Karpas-422 (cell line): ENCODE data around the gene PTPRC. TPM values are rescaled to one million over a fixed set of nuclear protein-coding genes. Genes with fewer than 3 reads are reported as not detected.

Experiments
- DNase-seq: peaks from one replicate; pipeline ENCODE4 v3.0.0-alpha.2; 2015
- H2AFZ ChIP-seq: fragments of 200-600 bp; sonication (generic); 2 replicates; pipeline ENCODE4 v1.6.1; 2014; ENCODE audit warnings: antibody characterized with exemption, low read length, mixed read lengths
- H3K27ac ChIP-seq: fragments of 200-600 bp; sonication (generic); 2 replicates; pipeline ENCODE4 v1.5.1; 2014; ENCODE audit warnings: mild to moderate bottlenecking, low read length, moderate library complexity
- H3K27me3 ChIP-seq: fragments of 200-600 bp; sonication (generic); 2 replicates; pipeline ENCODE4 v1.6.1; 2014; ENCODE audit warnings: low read length, mixed read lengths
- H3K36me3 ChIP-seq: fragments of 200-600 bp; sonication (generic); 2 replicates; pipeline ENCODE4 v1.6.1; 2014; ENCODE audit warnings: low read length, mixed read lengths; ENCODE audit not compliant: insufficient read depth
- H3K4me1 ChIP-seq: fragments of 200-600 bp; sonication (generic); 2 replicates; pipeline ENCODE4 v1.6.1; 2014; ENCODE audit warnings: mild to moderate bottlenecking, low read length, mixed read lengths
- H3K4me2 ChIP-seq: fragments of 200-600 bp; sonication (generic); 2 replicates; pipeline ENCODE4 v1.6.1; 2014; ENCODE audit warnings: low read length, low read depth, mild to moderate bottlenecking; ENCODE audit not compliant: poor library complexity, severe bottlenecking
- H3K4me3 ChIP-seq: fragments of 200-600 bp; sonication (generic); 2 replicates; pipeline ENCODE4 v1.5.1; 2014; ENCODE audit warnings: mild to moderate bottlenecking, antibody characterized with exemption, low read length, mixed read lengths
- H3K79me2 ChIP-seq: fragments of 200-600 bp; sonication (generic); 2 replicates; pipeline ENCODE4 v1.6.1; 2014; ENCODE audit warnings: mild to moderate bottlenecking, low read length, mixed read lengths
- H3K9ac ChIP-seq: fragments of 200-600 bp; sonication (generic); 2 replicates; pipeline ENCODE4 v1.6.0; 2014; ENCODE audit warnings: low read length
- H3K9me2 ChIP-seq: fragments of 200-600 bp; sonication (generic), shearing (Covaris generic); replicated peaks from 2 replicates; pipeline ENCODE4 v1.6.0; 2014; ENCODE audit warnings: mild to moderate bottlenecking, low read length, moderate library complexity; ENCODE audit not compliant: insufficient read depth
- H3K9me3 ChIP-seq: fragments of 300-700, 200-600 bp; sonication (generic); 2 replicates; pipeline ENCODE4 v1.6.1; 2014; ENCODE audit warnings: low read length, mixed read lengths
- H4K20me1 ChIP-seq: fragments of 200-600 bp; sonication (generic); 2 replicates; pipeline ENCODE4 v1.6.1; 2014; ENCODE audit warnings: mild to moderate bottlenecking, antibody characterized with exemption, low read length, low read depth; ENCODE audit not compliant: insufficient read depth
- total RNA-seq: library from RNA; depleted of rRNA; stranded (reverse); fragments of >200 nt; shearing (Covaris generic); gene quantifications from 2 replicates; pipeline ENCODE4 v1.2.3, GENCODE V29; 2014; ENCODE audit warnings: low replicate concordance

PTPRC gene
- total RNA-seq, 1 experiment from 2014 or later: 812 TPM

GRCh38 chr1:198671136-198671535 is 32.3 kb downstream of the PTPRC start:
- no peaks in the 10 kb centered on the region for H3K27me3 ChIP-seq
- H3K4me2 ChIP-seq: peak overlapping the region; percentile 71
- no peak overlapping the region for H2AFZ ChIP-seq
- peak overlapping the region; percentile 36 for H3K4me3 ChIP-seq
- peaks cover 50% of the 10 kb centered on the region for H3K36me3 ChIP-seq
- H4K20me1 ChIP-seq: no peaks in the 10 kb centered on the region
- H3K27ac ChIP-seq: peak overlapping the region; percentile 99
- peaks cover 67% of the 10 kb centered on the region for H3K79me2 ChIP-seq
- H3K9me2 ChIP-seq: no peaks in the 10 kb centered on the region
- no peaks in the 10 kb centered on the region for H3K9me3 ChIP-seq
- peak overlapping the region; percentile 48; the same call in 1 of the 2 replicates for H3K9ac ChIP-seq
- peaks cover 98% of the 10 kb centered on the region for H3K4me1 ChIP-seq
- DNase-seq: peak; percentile 83

- no peak for DNase-seq
- Histone ChIP-seq H3K9me2 (no peaks in the 10 kb centered on the region), H3K9ac (peak overlapping the region; percentile 48; the same call in 1 of the 2 replicates), H3K27me3 (no peaks in the 10 kb centered on the region), H3K4me3 (no peak overlapping the region), H3K9me3 (no peaks in the 10 kb centered on the region), H3K36me3 (peaks cover 47% of the 10 kb centered on the region), H2AFZ (no peak overlapping the region), H3K27ac (peak overlapping the region; percentile 99), H4K20me1 (no peaks in the 10 kb centered on the region), H3K79me2 (peaks cover 60% of the 10 kb centered on the region), H3K4me2 (peak overlapping the region; percentile 71), H3K4me1 (peaks cover 100% of the 10 kb centered on the region)
Measured at GRCh38 chr1:198672124-198672523, 33.3 kb downstream of the PTPRC start.

- peaks cover 44% of the 10 kb centered on the region for H3K79me2 ChIP-seq
- no peaks in the 10 kb centered on the region for H3K9me2 ChIP-seq
- no peaks in the 10 kb centered on the region for H4K20me1 ChIP-seq
- H3K27me3 ChIP-seq: no peaks in the 10 kb centered on the region
- H3K4me2 ChIP-seq: peak overlapping the region; percentile 3
- H3K27ac ChIP-seq: peak overlapping the region; percentile 99
- no peak for DNase-seq
- H2AFZ ChIP-seq: no peak overlapping the region
- no peaks in the 10 kb centered on the region for H3K9me3 ChIP-seq
- peaks cover 35% of the 10 kb centered on the region for H3K36me3 ChIP-seq
- no peak overlapping the region for H3K4me3 ChIP-seq
- H3K4me1 ChIP-seq: peaks cover 100% of the 10 kb centered on the region
- H3K9ac ChIP-seq: no peak overlapping the region
Measured at GRCh38 chr1:198674009-198674408, 35.2 kb downstream of the PTPRC start.

- no peak overlapping the region for H3K4me3 ChIP-seq
Measured at GRCh38 chr1:198676253-198676652, 37.4 kb downstream of the PTPRC start.

GRCh38 chr1:198677027-198677426 is 38.2 kb downstream of the PTPRC start:
- Histone ChIP-seq H3K4me2 (peak overlapping the region; percentile 66), H3K9ac (peak overlapping the region; percentile 76), H3K9me2 (no peaks in the 10 kb centered on the region), H4K20me1 (no peaks in the 10 kb centered on the region), H3K27ac (peak overlapping the region; percentile 99), H3K79me2 (peaks cover 36% of the 10 kb centered on the region), H3K4me1 (peaks cover 100% of the 10 kb centered on the region), H3K36me3 (peaks cover 26% of the 10 kb centered on the region), H3K27me3 (no peaks in the 10 kb centered on the region), H3K4me3 (peak overlapping the region; percentile 28; the same call in 1 of the 2 replicates), H3K9me3 (no peaks in the 10 kb centered on the region), H2AFZ (no peak overlapping the region)
- no peak for DNase-seq

More at GRCh38 chr1:198676253-198676652, 37.4 kb downstream of the PTPRC start:
- Histone ChIP-seq H3K79me2 (peaks cover 43% of the 10 kb centered on the region), H3K27me3 (no peaks in the 10 kb centered on the region), H3K9ac (peak overlapping the region; percentile 76), H3K9me2 (no peaks in the 10 kb centered on the region), H3K9me3 (no peaks in the 10 kb centered on the region), H2AFZ (no peak overlapping the region), H3K4me2 (peak overlapping the region; percentile 66), H4K20me1 (no peaks in the 10 kb centered on the region), H3K4me1 (peaks cover 100% of the 10 kb centered on the region), H3K36me3 (peaks cover 34% of the 10 kb centered on the region), H3K27ac (peak overlapping the region; percentile 99)
- peak; percentile 74 for DNase-seq

- Histone ChIP-seq H3K9me3 (no peaks in the 10 kb centered on the region), H3K4me1 (peaks cover 100% of the 10 kb centered on the region), H3K4me3 (peak overlapping the region; percentile 28), H3K36me3 (peaks cover 20% of the 10 kb centered on the region), H3K9ac (peak overlapping the region; percentile 76), H3K27ac (peak overlapping the region; percentile 99), H3K4me2 (peak overlapping the region; percentile 66), H3K27me3 (no peaks in the 10 kb centered on the region), H3K9me2 (no peaks in the 10 kb centered on the region), H4K20me1 (no peaks in the 10 kb centered on the region), H3K79me2 (peaks cover 28% of the 10 kb centered on the region), H2AFZ (no peak overlapping the region)
- DNase-seq: peak; percentile 72
Measured at GRCh38 chr1:198677871-198678270, 39.0 kb downstream of the PTPRC start.

GRCh38 chr1:198678301-198678836 is 39.5 kb downstream of the PTPRC start:
- Histone ChIP-seq H3K4me1 (peaks cover 100% of the 10 kb centered on the region), H3K79me2 (peaks cover 23% of the 10 kb centered on the region), H3K4me3 (peak overlapping the region; percentile 28), H3K4me2 (peak overlapping the region; percentile 66), H3K9ac (peak overlapping the region; percentile 76), H3K27me3 (no peaks in the 10 kb centered on the region), H3K27ac (peak overlapping the region; percentile 99), H3K36me3 (peaks cover 16% of the 10 kb centered on the region), H3K9me3 (no peaks in the 10 kb centered on the region), H4K20me1 (no peaks in the 10 kb centered on the region), H2AFZ (no peak overlapping the region), H3K9me2 (no peaks in the 10 kb centered on the region)
- DNase-seq: peak; percentile 85

- Histone ChIP-seq H2AFZ (no peak overlapping the region), H3K27me3 (no peaks in the 10 kb centered on the region), H3K4me1 (peaks cover 100% of the 10 kb centered on the region)
Measured at GRCh38 chr1:198678901-198679329, 40.1 kb downstream of the PTPRC start.

More at GRCh38 chr1:198678901-198679329, 40.1 kb downstream of the PTPRC start:
- H3K4me3 ChIP-seq: peak overlapping the region; percentile 28
- H3K9me2 ChIP-seq: no peaks in the 10 kb centered on the region
- H4K20me1 ChIP-seq: no peaks in the 10 kb centered on the region
- peak overlapping the region; percentile 87 for H3K4me2 ChIP-seq
- H3K36me3 ChIP-seq: peaks cover 11% of the 10 kb centered on the region
- peaks cover 18% of the 10 kb centered on the region for H3K79me2 ChIP-seq
- no peaks in the 10 kb centered on the region for H3K9me3 ChIP-seq
- peak overlapping the region; percentile 99 for H3K27ac ChIP-seq
- peak; percentile 98 for DNase-seq
- peak overlapping the region; percentile 76 for H3K9ac ChIP-seq
